GM19328 (cell line): Measurements from ENCODE around the gene GMPPA.

Experiments
- ATAC-seq: cut with Tn5 transposase; IDR thresholded peaks from one replicate; pipeline ENCODE4 v1.9.1; 2021; ENCODE audit warnings: mild to moderate bottlenecking, moderate library complexity; ENCODE audit not compliant: unreplicated experiment

GMPPA gene

DNA sequence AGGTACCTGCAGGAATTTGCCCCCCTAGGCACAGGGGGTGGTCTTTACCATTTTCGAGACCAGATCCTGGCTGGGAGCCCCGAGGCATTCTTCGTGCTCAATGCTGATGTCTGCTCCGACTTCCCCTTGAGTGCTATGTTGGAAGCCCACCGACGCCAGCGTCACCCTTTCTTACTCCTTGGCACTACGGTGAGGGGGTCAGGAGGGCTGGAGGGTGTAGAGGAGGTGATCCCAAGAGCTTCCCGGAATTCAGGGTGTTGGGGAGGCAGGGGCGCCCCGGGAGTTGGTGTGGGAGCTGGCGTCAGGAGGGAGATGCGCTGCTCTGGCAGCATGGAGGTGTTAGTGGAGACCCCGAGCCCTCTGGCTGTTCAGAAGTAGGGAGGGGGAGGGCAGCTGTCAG lies 3.2 kb downstream of the GMPPA start:
- no peak for ATAC-seq

DNA sequence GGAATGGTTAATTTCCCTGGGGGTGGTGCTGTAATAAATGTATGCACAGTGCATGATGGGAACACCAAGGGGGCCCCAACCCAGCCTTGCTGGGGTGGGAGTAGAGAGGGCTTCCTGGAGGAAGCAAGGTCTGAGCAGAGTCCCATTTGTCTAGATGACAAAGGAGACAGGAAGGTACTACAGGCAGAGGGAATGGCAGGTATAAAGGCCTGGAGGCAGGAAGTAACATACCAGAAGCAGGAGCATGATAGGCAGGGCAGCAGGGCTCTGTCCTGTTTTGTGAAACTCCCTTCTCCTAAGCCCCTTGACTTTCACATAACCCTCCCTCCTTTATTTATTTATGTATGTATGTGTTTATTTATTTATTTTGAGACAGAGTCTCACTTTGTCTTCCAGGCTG lies 3.9 kb downstream of the GMPPA start:
- no peak for ATAC-seq

DNA sequence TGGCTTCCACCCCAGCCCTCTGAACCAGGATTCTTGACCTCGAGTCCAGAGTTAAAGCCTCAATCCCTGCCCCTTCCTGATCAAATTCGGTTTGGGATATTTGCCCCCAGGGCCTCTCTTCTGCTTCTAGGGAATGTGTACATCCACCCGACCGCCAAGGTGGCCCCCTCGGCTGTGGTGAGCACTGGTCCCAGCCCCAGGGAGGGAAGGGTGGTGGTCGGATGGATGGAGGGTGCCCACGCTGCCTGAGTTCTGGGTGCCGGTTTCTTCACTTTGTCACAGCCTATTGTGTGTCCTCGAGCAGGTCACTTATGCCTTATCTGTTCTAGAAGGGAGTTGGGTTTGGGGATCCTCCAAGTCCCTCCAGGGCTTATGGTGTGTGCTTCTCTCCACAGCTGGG lies 6.9 kb downstream of the GMPPA start:
- ATAC-seq, result no peak

DNA sequence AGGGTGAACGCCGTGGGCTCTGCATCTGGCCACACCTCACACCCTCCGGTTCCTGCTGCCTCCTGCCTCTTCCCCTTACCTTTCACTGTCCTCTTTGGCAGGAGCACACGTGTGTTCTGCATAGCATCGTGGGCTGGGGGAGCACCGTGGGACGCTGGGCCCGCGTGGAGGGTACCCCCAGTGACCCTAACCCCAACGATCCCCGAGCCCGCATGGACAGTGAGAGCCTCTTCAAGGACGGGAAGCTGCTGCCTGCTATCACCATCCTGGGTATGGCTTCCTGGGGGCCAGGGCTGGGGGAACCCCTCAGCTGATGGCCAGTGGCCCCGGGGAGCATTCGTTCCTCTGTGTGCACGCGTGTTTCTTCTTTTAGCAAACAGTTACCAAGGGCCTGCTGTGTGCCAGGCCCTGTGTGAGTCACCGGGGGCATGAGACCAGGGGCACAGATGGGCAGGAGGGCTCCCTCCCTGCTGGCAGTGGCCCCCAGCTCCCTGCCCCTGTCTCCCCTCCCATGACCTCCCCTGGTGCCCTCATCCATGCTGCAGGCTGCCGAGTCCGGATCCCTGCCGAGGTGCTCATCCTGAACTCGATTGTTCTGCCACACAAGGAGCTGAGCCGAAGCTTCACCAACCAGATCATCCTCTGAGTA lies 7.6 kb downstream of the GMPPA start:
- no peak for ATAC-seq

DNA sequence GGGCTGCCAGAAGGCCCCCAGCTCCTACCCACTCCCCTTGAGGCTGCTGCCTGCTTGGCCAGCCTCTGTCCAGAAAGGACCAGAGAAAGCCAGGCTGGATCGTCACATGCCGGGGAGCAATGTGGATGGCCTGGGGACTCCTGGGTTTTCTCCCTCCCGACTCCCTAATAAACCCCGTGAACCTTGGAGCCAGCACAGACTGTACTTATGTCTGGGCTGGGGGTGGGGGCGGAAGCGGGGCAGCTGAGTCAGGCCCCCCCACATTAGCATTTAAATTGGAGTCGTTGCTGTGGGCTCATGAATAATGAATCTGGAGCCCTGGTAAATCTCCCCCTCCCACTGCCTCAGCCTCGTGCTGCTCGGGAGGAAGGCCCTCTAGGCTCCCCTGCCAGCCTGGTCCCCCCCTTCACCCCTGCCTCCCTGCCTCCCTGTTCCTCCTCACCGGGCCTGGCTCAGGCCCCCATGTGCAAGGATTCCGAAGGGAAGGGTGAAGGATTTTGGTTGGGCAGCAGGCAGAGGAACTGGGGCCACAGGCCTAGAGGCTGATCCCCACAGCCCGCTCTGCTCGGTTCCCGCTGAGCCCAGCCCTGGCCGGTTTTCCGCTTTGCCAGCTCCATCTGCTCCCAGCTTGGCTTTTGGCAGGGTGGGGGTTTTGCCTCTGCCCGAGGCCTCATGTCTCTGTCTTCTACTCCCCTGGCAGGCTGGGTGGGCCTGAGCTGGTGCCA lies 8.3 kb downstream of the GMPPA start:
- no peak for ATAC-seq

DNA sequence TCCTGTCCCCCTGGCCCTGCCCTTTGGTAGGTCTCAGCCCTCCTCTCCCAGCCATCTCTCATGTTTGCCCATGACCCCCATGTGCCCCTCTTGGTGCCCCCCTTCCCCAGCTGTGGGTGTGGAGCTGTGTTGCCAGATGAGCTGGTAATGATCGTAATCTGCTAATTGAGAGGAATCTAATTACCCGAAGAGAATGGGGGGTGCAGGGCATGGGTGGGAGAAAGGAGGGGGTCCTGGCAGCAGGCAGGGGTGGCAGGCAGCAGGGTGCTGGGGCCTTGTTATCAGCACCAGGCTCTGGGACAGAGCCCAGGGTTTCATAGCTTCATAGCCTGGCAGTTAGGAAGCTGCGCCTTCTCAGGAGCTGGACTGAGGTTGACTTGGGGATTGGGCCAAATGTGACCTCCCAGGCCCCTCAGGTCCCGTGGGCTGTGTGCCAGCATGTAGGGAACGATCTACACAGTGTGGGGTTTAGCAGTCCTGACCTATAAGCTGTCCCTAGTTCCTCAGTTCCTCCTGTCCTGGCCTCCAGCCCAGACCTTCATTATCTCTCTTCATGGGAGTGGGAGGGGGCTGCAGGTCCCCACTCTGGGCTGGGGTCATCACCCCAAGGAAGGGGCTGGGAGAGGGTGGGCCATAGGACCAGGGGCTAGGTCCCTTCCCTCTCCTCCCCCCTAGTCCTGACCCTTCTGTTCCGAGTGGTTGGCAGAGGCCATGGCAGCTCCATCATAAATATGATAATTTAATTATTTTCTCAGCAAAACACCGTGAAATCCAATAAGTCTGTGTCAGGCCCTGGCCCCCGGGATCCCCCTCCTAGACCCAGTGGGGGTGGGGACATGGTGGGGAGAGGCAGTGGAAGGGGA lies 9.1 kb downstream of the GMPPA start:
- no peak for ATAC-seq

DNA sequence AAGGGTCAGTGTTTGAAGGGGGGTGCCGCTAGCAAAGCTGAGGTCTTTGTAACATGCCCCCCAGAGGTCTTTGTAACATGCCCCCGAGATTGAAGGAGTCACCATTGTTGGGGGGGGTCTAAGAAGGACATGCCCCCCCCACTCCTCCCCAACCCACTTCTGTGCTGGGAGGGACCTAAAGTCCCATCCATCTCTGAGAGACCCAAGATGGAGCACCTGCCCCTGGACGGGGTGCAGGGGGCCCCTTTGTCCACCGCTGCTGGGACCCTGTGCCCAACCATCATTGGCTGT lies 9.7 kb downstream of the GMPPA start:
- ATAC-seq, result no peak

DNA sequence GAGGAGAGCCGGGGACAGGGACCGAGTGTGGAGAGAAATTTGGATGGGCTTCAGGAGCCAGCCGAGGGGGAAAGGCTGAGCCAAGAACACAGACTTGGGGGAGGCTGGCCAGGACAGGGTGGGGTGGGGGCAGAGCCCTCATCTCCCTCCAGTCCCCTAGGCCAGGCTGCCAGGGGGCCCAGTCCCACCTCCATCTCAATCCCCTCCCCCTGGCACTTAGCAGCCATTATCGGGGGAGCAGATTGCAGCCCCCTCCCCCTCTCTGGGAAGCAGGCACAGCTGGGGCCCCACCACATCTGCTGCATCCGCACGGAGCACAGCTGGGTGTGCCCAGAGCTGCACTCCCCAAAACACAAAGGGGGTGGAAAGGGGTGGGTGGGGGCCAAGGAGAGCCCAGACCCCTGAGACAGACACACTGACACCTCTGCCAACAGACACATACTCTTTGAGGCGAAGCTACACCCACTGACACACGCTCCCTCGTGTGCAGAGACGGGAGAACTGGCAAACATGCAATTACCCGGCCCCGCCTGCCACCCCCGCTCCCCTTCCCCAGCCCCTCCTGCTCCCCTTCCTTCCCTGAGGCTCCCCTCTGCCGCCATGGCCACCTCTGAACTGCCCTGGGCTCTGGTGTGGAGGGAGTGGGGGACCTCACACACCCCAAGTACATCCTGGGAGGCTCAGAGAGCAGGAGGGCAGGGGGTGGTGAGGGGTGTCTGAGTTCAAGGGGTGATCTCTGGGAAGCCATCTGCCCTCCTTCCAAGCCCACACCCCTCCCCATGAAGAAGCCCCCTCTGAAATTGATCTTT lies 10.5 kb downstream of the GMPPA start:
- ATAC-seq, result peak; percentile 15

DNA sequence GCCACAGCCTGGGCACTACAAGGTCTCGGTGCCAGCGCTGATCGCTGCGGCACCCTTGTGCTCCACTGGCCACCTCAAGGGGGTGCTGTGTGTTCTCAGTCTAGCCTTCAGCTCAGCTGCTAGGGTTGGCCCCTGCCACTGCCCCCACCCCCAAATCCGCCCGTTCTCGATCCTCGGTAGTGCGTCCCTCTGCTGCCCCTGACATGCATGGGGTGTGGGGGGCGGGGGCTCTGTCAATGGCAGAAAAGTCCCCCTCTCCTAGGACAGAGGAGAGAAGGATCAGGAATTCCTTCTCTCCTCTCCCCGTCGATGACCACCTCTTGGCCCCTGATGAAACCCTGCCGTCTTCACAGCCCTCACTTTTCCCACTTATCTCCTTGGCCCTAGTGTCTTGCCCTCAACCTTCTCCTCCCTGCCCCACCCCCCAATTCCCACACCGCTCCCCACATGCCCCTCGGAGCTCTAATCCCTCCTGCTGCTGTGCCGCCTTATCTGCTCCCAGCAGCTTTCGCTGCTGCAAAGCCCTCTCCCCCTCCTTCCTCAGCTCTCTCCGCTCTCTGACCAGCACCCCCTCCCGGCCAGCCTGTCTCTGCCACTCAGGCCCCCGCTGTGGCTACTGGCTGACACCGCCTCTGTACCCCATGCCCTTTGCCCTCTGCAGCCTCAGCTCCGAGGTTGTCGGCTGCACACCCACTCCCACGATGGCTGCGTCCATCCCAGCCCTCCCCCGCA lies 11.3 kb downstream of the GMPPA start:
- ATAC-seq, result peak; percentile 61

DNA sequence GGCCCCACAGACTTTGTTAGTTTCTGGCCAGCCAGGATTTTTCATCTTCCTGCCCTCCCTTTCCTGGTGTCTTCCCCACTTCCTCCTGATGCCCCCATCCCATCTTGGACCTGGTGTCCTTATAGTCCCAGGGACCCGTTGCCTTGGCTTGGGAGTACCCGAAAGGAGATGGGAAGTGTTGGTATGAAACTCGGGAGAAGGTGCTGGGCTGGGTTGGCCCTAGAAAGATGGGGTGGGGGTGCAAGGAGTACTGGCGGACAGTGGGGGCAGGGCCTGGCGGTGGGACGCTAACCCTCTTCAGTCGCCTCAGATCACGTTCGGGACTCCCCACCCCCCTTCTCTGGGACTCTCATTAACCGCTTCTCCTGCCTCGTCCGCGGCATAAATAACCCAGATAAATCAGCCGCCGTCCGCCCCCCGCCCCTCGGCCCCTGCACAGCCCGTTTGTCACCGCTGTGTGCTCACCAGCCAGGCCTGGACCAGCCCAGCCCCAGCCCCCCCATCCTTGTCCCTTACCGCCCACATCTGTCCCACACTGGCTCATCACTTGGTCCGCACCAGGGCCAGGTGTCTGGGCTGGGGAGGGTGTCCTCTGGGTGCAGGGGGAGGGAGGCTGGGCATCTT lies 11.9 kb downstream of the GMPPA start:
- ATAC-seq, result no peak

DNA sequence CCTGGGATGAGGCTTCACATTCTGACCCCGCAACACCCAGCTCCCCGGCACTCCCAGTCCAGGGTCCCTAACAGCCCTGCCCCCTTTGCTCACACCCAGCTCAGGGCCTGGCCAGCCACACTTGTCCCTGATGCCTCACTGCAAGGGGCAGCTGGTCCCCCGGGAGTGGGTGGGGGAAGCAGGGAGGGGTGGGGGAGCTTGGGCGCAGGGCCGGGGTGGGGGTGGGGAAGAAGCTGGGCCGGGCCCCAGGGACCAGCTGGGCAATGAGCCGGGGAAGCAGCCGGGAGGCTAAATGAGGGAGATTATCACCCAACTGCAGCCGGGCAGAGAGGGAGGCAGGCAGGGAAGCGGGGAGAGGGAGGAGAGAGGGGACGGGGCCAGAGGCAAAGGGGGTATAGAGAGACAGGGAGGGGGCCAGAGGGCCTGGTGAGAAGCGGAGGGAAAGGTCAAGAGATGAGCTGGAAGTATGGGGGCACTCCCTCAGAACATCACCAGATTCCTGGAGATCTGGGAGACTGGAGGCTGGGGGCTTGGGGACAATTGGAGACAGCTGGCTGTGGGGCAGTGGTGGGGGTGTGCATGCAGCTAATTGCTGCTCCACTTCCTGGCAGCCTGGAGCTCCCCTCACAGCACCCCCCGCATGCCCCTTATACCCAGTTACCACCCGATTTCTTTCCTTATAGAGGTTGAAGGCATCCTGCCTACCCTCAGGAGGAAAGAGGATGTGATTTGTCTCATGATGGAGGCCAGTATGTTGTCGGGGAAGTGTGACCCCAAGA lies 13.0 kb downstream of the GMPPA start:
- ATAC-seq, result no peak

DNA sequence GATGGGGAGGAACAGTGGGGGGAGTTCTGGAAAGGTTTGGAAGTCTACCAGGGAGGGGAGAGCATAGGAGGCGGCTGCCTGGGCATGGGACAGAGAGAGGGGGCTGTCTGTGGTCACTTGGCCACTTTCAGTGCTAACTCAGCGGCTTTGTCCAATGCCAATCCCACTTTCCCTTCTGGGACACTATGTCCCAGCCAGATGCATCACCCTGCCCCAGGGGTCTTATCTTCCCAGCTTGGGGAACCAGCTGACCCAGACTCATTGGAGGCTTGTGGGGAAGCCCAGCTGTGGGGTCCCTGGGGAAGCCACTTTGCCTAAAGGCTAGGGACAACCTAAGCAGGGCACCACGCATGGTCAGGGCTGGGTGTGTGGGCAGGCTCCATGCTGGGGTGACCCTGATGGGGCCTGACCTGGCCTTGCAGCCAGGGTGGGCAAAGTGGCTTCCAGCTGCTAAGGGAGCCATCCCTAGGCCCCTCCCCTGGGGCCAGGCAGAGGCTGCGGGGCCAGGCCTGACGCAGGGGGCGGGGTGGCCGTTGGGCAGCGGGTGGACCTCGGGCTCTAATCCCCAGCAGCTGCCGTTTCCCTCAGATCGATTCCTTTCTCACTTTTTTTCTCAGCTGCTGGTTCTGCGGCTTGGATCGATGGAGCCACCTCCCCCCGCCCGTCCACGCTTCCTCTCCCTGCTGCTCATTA lies 14.0 kb downstream of the GMPPA start:
- no peak for ATAC-seq

DNA sequence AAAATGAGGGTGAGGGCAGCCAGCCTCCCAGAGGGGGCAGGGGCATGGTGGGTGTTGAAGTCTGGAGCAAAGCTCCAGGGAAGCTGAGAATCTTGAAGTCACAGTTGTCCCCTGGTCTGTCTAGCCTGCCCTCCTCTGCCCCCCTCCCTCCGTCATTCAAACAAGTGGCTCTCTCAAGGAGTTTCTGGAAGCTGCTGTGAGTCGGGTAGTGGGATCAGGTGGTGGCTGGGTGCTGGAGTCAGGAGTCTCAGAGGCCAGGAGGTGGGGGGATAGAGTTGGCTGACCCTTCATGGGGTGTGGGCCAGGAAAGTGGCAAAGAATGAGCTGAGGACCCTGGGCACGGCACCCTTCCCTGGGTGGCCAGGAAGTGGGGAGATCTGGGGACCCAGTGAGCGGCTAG lies 15.1 kb downstream of the GMPPA start:
- ATAC-seq, result no peak

DNA sequence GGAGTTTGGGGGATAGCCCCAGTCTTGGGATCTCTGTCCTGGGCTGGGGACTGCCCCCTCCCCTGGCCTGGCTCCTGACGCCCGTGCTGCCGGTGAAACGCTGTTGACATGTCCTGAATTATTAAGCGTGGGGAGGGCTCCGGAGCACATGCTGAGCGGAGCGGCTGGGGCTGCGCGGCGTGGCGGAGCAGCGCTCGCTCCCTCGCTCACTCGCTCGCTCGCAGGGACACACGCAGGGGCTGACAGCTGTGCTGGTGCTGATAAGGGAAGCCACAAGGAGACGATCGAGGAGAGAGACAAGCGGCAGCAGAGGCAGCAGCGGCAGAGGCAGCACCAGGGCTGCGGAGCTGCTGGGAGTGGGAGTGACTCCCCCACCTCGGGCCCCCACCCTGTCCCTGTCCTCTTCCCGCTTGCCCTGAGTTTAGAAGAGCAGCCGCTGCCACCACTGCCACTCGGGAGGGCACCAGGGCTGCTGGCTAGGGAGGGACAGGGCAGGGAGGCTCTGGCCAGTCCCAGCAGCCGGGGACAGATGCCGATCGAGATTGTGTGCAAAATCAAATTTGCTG lies 15.6 kb downstream of the GMPPA start, which contains the start of gene ASIC4:
ASIC4 (plus strand) TSS at position 287 of the 566 bp plus-strand sequence; CDS start at position 530, 243 bp downstream.
- no peak for ATAC-seq

DNA sequence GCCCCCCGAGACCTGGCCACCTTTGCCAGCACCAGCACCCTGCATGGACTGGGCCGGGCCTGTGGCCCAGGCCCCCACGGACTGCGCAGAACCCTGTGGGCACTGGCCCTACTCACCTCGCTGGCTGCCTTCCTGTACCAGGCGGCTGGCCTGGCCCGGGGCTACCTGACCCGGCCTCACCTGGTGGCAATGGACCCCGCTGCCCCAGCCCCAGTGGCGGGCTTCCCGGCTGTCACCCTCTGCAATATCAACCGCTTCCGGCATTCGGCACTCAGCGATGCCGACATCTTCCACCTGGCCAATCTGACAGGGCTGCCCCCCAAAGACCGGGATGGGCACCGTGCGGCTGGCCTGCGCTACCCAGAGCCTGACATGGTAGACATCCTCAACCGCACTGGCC lies 16.1 kb downstream of the GMPPA start:
- no peak for ATAC-seq

DNA sequence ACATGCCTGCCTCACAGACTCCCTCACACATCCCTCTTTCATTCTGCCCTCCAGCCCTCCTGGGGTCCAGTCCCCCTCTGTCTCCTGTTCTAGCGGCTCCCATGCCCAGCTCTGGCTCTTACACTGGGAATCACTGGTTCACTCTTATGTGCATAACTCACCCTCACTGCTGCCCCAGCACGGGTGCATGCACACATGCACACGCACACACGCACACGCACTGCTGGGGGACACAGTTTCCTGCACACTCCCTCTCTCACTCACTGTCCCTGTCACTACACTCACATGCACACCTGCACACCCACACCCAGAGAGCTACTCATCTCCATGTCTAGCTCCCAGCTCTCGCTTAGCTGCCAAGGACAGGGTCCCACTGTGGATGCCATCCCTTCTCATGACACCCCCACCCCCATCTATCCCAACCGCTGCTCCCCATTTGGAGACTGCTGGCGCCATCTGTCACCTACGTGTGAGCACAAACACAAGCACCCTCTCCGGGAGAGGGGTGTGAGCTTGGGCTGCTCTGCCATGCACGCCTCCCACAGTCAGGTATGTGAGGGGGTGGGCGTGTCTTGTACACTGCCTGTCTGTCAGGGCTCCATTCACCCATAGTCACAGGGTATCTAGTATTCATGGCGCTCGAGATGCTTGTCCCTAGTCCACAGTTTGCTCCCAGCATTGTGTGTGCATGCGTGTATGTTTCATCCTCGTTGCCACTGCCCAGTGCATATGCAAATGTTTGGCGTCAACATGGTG lies 17.4 kb downstream of the GMPPA start:
- no peak for ATAC-seq

DNA sequence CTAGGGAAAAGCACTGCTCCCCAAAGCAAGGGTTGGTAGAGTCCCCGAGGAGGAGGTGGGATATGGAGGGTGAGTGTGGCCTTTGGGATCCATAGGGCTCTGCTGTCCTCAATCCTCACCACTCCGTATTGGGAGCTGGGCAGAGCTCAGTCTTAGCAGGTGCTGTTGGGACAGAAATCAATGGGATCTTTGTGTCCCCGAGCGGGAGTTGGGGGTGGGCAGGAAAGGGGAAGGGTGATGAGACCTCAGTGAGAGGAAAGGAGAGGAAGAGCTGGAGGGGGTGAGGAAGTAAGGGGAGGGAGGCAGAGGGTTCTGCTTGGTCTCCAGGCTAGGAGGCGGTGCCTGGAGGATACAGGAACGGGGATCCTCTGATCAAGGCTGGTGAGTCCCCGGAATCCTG lies 18.2 kb downstream of the GMPPA start:
- ATAC-seq, result no peak
